GM18526 (cell line): Measurements from ENCODE around the gene ZBTB38.

Experiments
- POLR2A ChIP-seq: IDR thresholded peaks from 3 replicates; pipeline ENCODE4 v1.6.1; 2011; ENCODE audit not compliant: insufficient read length; ENCODE audit errors: extremely low read depth

ZBTB38 gene

GRCh38 chr3:141333836-141334626 lies 34.3 kb upstream of the ZBTB38 start:
- no peak for TF ChIP-seq POLR2A

- TF ChIP-seq POLR2A, result no peak
Observed at GRCh38 chr3:141334627-141335250, 33.6 kb upstream of the ZBTB38 start.

- no peak for TF ChIP-seq POLR2A
Observed at GRCh38 chr3:141335531-141336061, 32.7 kb upstream of the ZBTB38 start.

DNA sequence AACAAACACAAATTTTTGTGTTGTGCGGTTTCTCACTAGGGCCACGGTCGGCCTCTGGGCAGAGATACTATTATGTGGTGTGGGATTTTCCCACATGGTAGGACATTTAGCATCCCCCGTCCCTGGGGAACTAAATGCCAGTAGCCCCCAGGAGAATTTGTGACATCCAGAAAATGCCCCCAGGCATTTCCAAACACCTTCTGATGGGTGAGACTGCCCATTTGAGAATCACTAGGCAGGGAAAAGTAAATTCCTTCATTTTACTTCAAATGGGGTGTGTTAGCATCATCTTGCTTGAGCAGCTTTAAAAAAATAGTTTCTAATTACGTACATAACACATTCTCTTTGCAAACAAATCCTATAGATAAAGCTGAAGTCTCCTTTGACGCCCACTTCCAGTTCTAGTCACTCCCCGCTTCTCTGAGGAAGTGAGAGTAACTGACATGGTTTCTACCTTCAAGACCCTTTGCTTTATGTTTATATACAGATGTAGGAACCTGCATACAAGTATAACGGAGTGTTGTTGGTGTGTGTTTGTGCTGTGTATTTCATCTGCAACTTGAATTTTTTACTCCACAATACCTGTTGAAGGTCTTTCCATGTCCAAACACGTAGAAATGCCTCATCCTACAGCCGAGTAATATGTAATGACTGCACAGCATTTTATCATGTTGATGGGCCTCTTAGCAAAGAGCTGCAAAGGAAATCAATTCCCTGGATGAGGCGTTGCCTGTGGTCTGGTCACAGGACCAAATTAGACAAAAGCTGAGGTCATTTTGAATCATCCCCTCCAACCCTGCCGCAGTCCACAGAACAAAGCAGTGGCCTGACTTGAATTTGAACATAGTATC lies 31.4 kb upstream of the ZBTB38 start:
- no peak for TF ChIP-seq POLR2A

- TF ChIP-seq POLR2A, result no peak
Observed at GRCh38 chr3:141337523-141337854, 30.8 kb upstream of the ZBTB38 start.

- no peak for TF ChIP-seq POLR2A
Observed at GRCh38 chr3:141337991-141338390, 30.3 kb upstream of the ZBTB38 start.

DNA sequence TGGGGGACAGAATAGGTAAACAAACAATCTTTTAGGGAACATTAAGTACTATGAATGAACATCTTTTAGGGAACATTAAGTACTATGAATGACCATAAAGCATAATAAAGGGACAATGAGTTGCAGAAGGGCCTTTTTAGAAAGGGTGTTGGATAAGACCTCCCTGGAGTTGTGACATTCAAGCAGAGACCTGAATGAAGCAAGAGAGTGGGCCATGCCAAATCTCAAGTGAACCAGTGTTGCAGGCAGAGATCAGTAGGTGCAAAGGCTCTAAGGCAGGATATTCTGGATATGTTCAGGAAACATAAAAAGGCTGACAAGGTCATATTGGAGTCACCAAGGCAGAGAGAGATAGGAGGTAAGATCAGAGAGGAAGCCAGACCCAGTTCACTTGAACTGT lies 29.4 kb upstream of the ZBTB38 start:
- no peak for TF ChIP-seq POLR2A

- no peak for TF ChIP-seq POLR2A
Observed at GRCh38 chr3:141341536-141341935, 26.8 kb upstream of the ZBTB38 start.

GRCh38 chr3:141342386-141342785 lies 25.9 kb upstream of the ZBTB38 start:
- TF ChIP-seq POLR2A, result no peak

GRCh38 chr3:141343077-141343476 lies 25.2 kb upstream of the ZBTB38 start:
- TF ChIP-seq POLR2A, result no peak

GRCh38 chr3:141343865-141344271 lies 24.4 kb upstream of the ZBTB38 start:
- TF ChIP-seq POLR2A, result no peak

DNA sequence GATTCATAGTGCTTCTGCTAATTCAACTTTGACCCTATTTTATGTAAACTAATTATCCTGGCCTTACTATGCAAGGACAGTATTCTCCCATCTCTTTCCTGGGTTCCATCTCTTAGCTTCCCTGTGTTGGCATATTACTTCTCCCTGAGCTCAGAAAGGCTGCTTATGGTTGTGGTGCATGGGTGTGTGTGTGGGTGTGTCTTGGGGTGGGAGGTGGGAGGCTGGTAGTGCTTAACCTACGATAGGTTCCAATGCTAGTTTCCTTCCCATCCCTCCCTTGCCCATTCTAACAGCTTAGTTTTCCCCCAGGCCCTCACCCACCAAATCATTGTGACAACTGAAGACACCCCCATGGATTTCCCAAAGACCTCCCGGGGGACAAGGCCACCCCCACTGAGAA lies 22.8 kb upstream of the ZBTB38 start:
- TF ChIP-seq POLR2A, result no peak

DNA sequence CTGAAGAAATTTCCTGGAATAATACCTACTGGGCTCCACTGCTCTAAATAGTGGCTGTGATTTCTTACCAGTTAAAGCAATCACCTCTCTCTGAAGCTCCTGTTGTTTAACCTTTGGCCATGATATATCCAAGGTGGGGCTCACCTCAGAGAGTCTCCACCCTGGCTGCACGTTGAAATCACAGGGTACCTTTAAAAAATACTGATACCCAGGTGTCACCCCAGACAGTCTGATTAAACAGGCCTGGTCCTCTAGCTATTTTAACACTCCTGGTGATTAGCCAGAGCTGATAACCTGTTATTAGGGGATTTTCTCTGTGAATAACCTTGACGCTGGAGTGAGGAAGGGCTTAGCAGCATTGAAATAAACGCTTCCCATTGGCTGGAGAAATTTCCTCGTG lies 22.3 kb upstream of the ZBTB38 start:
- TF ChIP-seq POLR2A, result no peak

- no peak for TF ChIP-seq POLR2A
Observed at GRCh38 chr3:141346418-141346817, 21.9 kb upstream of the ZBTB38 start.

DNA sequence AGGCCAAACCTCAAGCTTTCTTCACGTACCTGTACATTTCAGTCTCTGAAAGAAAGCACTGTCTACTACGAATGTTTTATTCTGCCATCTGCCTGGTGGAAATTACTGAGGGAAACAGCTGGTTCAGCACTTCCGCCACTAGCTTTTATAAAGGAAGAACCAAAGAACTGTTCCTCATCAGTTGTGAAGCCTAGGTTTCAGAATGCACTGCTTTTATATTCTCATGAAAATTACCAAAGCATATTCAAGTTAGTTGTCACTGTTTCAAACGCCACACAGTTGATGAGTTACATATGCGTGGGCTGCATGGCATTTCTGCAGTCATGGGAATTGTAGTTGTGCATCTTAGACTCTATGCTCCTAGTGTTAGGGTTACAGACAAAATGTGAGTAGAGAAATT lies 21.5 kb upstream of the ZBTB38 start:
- no peak for TF ChIP-seq POLR2A

GRCh38 chr3:141348837-141349236 lies 19.5 kb upstream of the ZBTB38 start:
- TF ChIP-seq POLR2A, result no peak
